ENCODE results near the gene USP6NL. TPM values are rescaled to one million over a fixed set of nuclear protein-coding genes. Genes with fewer than 3 reads are reported as not detected.

USP6NL gene
- total and polyA plus RNA-seq, 7 donors: 1.8 to 5.4 (median 2.9) TPM

GRCh38 chr10:11525503-11525902, 85.9 kb downstream of the USP6NL start:
- TF ChIP-seq CTCF (IDR thresholded peaks at IDR 0.05): no peak
- whole genome bisulfite sequencing, 3 donors: 46 to 60% (median 49%) methylated on average over 6 of the region's 6 CpGs
- no peaks in the 10 kb centered on the region for H3K4me1 ChIP-seq
- H3K9me3 ChIP-seq: no peaks in the 10 kb centered on the region
- ATAC-seq (peak in 1 of 4 donors; percentile 44), DNase-seq (peak; percentile 73 to 85)
- H3K27me3 ChIP-seq (ENCODE audit: insufficient read depth in 3 of 3, low read length in 2 of 3): no peaks in the 10 kb centered on the region
- no peaks in the 10 kb centered on the region for H3K36me3 ChIP-seq (ENCODE audit: insufficient read depth in 1 of 2, low read depth in 1 of 2)
- intact Hi-C loops (cut with DNase I): no loop called here
- no peak overlapping the region for H3K27ac ChIP-seq
- H3K4me3 ChIP-seq: no peak overlapping the region

GRCh38 chr10:11522821-11523245, 88.6 kb downstream of the USP6NL start:
- no peak for DNase-seq
- intact Hi-C loops (cut with DNase I): loop anchor here in 1 of 2 donors (5.0 kb wide), 1 partner anchor 89 kb away; the partner anchor contains the start of gene USP6NL

GRCh38 chr10:11521860-11522259, 89.6 kb downstream of the USP6NL start:
- intact Hi-C loops (cut with DNase I): loop anchor here in 1 of 2 donors (5.0 kb wide), 1 partner anchor 90 kb away; the partner anchor contains the start of gene USP6NL

More at GRCh38 chr10:11522821-11523245, 88.6 kb downstream of the USP6NL start:
- no peak for TF ChIP-seq CTCF (IDR thresholded peaks at IDR 0.05)
- no peak overlapping the region for H3K27ac ChIP-seq
- H3K36me3 ChIP-seq (ENCODE audit: insufficient read depth in 1 of 2, low read depth in 1 of 2): no peaks in the 10 kb centered on the region
- no peak overlapping the region for H3K4me3 ChIP-seq
- H3K4me1 ChIP-seq: no peaks in the 10 kb centered on the region
- H3K9me3 ChIP-seq: no peaks in the 10 kb centered on the region
- no peaks in the 10 kb centered on the region for H3K27me3 ChIP-seq (ENCODE audit: insufficient read depth in 3 of 3, low read length in 2 of 3)
- WGBS, 3 donors: 69 to 78% (median 75%) methylated on average over 4 of the region's 4 CpGs
- ATAC-seq: no peak

GRCh38 chr10:11520892-11521291, 90.6 kb downstream of the USP6NL start:
- H3K27me3 ChIP-seq (ENCODE audit: insufficient read depth in 3 of 3, low read length in 2 of 3): no peaks in the 10 kb centered on the region
- 93 to 98% (median 95%) methylated on average over 1 of the region's 1 CpG for WGBS, 3 donors
- no peaks in the 10 kb centered on the region for H3K9me3 ChIP-seq
- no peak for ATAC-seq
- DNase-seq: no peak
- intact Hi-C loops (cut with DNase I): loop anchor here in 1 of 2 donors (5.0 kb wide), 1 partner anchor 91 kb away; the partner anchor contains the start of gene USP6NL
- no peak overlapping the region for H3K27ac ChIP-seq
- no peak for TF ChIP-seq CTCF (IDR thresholded peaks at IDR 0.05)
- no peak overlapping the region for H3K4me3 ChIP-seq
- H3K4me1 ChIP-seq: no peaks in the 10 kb centered on the region
- H3K36me3 ChIP-seq (ENCODE audit: insufficient read depth in 1 of 2, low read depth in 1 of 2): no peaks in the 10 kb centered on the region

More at GRCh38 chr10:11521860-11522259, 89.6 kb downstream of the USP6NL start:
- Histone ChIP-seq H3K4me1 (no peaks in the 10 kb centered on the region), H3K27me3 (ENCODE audit: insufficient read depth in 3 of 3, low read length in 2 of 3) (no peaks in the 10 kb centered on the region), H3K27ac (no peak overlapping the region), H3K4me3 (no peak overlapping the region), H3K36me3 (ENCODE audit: insufficient read depth in 1 of 2, low read depth in 1 of 2) (no peaks in the 10 kb centered on the region), H3K9me3 (no peaks in the 10 kb centered on the region)
- no peak for TF ChIP-seq CTCF (IDR thresholded peaks at IDR 0.05)
- DNase-seq (no peak), ATAC-seq (peak in 1 of 4 donors; percentile 42)

- Histone ChIP-seq H3K9me3 (no peaks in the 10 kb centered on the region), H3K36me3 (ENCODE audit: insufficient read depth in 1 of 2, low read depth in 1 of 2) (no peaks in the 10 kb centered on the region), H3K4me1 (no peaks in the 10 kb centered on the region), H3K4me3 (no peak overlapping the region), H3K27me3 (ENCODE audit: insufficient read depth in 3 of 3, low read length in 2 of 3) (no peaks in the 10 kb centered on the region), H3K27ac (no peak overlapping the region)
- no peak for TF ChIP-seq CTCF (IDR thresholded peaks at IDR 0.05)
- ATAC-seq: no peak
- 43 to 97% (median 95%) methylated on average over 1 of the region's 1 CpG for WGBS, 3 donors
- intact Hi-C loops (cut with DNase I): loop anchor here (5.0 to 10.0 kb wide), 2 partner anchors 208 to 240 kb away; no protein-coding TSS in a partner anchor
- no peak for DNase-seq
Observed at GRCh38 chr10:11517150-11517549, 94.3 kb downstream of the USP6NL start.

All from psoas muscle (tissue), 8 donors.